Measurements from ENCODE around the gene FAM162B.
"Not testable (repeated sequence)": the region's sequence is repeated elsewhere in the genome, so short reads cannot be mapped to it uniquely, and the experiment has no call there.

The FAM162B gene

DNA sequence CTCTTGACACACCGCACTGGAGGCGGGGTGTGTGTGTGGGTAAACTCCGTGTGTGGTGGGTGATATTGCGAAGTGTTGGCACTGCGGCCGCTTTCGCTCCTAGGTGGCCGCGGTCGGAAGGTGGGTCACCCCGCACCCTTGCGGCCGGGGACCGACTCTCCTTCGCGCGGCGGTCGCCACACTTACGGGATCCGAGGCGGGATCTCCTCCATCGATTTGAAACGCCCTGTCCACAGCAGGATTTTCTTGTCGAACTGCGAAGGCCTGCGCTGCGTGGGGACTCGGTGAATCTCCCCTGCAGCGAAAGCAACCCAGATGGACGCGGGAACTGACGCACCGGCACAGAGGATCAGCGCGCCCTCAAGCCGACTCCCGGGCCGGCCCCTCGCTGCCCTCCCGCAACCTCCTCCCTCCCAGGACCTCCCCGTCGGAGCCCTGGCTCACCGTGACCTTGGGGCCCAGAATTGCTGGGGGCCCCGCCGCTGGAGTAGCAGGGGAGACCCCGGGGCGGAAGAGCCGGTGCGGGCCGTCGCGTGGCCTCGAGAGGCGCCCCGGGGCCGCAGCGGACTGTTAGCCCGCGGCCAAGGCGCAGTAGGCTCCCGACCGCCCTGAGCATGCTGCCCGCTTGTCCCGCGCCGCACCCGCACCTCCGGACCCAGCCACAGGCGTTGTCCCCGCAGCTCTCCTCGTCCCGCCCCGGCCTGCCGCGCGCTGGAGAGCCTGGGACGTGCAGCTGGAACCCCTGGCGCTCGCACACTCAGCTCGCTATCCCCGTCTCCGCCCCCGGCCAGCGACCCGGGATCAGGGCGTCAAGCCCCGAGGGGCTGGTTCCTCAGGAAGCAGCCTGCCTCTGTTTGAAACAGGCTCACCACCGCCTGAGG is at the start of gene FAM162B:
TSS of gene FAM162B (minus strand) at position 759 of the 881 bp plus-strand sequence. CDS start at position 616, 143 bp downstream.
- DNase-seq (ENCODE audit: low read depth), result peak; percentile 51

DNA sequence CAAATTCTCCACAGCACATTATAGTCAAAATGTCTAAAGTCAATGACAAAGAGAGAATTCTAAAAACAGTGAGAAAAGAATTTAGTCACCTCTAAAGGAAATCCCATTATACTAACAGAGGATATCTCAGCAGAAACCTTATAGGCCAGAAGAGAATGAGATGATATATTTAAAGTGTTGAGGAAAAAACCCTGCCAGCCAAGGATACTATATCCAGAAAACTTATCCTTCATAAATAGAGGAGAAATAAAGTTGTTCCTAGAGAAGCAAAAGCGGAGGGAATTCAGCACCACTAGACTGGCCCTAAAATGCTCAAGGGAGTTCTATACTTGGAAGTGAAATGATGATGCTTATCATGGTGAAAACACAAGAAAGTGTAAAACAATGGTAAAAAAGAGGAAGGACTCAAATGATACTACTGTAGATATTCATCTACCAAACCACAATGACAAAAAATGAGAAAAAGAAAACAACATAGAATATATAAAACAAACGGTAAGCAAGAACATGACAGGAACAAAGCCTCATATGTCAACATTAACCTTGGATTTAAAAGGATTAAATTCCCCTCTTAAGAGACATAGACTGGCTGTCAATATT is 46.6 kb upstream of the FAM162B start:
- DNase-seq (ENCODE audit: low read depth), result no peak

DNA sequence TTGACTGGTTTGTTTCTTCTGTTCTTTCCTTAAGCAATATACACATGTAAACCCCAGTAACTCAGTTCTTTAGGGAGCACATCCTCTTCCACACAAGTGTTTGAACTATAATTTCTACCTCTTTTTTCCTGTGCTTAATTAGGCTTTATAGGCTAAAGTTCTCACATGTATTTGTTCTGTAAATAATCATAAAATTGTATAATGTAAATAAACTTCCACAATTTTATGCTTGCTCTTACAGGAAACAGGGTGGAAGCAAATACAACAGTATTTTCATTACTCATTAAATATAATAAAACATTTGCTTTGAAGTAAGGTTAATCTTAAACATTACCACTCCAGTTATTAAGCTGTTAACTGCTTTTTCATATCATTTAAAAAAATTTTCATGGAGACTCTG is 36.5 kb upstream of the FAM162B start:
- no peak for DNase-seq (ENCODE audit: low read depth)

DNA sequence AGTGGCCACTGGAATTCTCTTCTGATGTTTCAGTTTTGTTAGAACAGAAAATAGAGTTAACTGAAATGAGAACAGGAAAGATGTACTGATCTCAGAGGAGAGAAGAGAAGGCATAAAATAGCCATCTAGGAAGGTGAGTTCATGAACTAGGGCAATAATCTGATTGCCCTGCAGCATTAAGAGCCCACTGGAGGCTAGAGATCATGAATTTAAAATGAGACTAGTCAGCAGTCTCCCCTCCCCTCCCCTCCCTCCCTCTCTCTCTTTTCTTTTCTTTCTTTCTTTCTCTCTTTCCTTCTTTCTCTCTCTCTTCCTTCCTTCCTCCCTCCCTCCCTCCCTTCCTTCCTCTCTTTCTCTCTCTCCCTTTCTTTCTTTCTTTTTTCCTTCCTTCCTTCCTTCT is 34.4 kb upstream of the FAM162B start:
- DNase-seq (ENCODE audit: low read depth), result no peak

DNA sequence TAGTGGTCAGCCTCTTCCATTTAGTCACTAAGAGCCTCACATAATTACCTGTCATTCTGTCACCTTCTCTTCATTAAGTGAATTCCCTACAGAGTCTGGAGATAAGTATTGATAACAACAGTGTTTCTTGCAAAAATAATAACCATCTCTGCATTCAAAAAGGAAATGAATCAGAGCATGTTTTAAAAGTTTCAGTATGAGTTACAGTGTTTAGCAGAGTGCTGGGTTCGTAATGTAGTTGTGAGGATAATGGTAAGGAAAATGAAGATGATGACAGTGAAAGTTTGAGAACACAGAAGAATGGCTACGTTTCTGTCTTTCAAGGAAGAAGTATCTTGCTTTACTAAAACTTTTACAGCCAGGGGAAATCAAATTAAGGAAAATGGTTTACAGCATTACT is 32.1 kb upstream of the FAM162B start:
- no peak for DNase-seq (ENCODE audit: low read depth)

DNA sequence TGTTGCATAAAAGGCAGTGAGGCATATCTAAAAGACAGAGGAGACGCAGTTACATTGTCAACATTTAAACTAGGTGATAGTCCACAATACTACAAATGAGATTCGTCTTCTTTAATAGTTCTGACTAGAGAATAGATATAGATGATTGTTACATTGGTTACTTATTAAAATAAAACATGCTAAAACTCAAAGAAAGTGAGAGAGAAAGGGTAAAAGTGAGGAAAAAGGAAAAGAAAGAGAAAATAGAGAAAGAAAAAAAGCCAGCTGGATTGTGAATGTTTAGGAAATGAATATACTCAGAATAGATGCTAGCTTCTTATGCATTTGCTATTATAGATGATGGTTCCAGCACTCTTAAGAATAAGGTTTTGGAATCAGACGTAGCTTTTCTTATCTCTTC is 27.7 kb upstream of the FAM162B start:
- no peak for DNase-seq (ENCODE audit: low read depth)

DNA sequence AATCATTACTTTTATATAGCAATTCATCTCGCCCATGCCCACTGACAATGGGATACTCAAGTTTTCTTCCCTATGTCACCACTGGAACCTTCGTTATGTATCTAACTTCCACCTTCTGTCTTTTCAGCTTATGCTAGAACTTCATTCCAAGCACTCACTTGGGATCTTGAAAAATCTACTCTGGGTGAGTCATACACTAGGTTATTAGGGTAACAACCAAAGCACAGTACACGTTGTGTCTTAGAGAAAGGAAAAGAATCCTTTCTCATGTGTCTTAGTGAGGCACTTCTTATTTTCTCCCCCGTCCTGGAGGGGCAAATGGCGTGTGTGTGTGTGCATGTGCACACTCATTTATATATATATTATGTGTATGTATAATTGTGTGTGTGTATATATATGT is 18.3 kb upstream of the FAM162B start:
- DNase-seq (ENCODE audit: low read depth), result peak; percentile 14

DNA sequence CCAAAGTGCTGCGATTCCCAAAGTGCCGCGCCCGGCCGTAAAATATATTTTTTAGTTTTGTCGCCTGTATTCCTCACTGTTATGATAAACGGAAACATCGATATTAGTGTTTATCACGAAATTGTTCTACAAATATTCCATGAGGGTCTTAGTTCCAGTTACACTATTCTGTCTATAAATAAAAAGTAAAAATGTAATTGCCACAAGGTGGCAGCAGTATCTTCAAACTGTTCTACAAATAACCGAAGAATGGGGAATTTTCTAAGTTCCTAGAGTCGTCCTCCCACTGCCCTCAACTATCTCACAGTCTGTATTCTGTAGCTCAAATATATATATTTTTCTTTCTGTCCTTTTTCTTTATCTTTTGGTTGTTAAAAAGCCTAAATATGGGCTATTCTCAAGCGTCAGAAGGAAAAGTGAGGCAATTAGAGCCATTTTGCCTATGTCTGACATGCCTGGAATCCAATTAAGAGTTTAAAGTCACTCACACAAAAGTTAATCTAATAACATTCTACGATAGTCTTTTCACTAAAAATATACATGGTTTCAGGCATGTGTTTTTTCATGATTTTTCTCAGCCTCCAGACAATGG is 14.2 kb upstream of the FAM162B start:
- DNase-seq (ENCODE audit: low read depth), result peak; percentile 41

DNA sequence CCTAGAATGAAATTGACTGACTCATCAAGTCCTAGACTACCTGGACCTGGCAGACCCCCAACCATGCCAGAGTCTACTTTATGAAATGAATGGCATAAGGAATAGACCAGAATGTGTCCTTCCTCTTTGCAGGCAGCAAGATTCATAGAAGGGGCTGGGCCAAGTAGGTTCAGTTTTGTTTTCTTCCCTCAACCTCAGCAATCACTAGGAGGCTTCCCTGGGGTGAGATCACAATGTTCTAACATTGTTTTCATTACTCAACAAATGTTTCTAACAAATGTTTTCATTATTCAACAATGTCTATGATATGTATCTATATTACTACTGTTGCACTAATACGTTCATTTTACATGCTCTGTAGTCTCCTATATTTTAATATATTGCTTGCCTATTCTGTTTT is 8.4 kb upstream of the FAM162B start:
- DNase-seq (ENCODE audit: low read depth), result no peak

DNA sequence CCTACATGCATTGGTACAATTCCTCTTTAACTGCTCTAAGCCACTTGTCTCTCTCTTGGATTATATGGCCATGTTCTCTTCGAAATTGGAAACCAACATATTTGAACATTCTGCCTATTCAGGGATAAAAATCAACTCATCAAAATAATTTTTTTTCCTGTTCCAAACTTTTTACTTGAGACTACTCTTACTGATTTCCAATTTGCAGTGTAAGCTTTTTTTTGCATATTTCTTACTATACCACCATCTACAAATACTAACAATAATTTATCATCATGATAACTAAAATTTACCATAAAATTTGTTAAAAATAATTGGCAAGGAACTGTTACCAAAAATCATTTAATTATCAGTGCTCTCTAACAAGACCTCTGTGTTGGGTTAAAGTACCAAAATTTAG is 6.9 kb upstream of the FAM162B start:
- no peak for DNase-seq (ENCODE audit: low read depth)

DNA sequence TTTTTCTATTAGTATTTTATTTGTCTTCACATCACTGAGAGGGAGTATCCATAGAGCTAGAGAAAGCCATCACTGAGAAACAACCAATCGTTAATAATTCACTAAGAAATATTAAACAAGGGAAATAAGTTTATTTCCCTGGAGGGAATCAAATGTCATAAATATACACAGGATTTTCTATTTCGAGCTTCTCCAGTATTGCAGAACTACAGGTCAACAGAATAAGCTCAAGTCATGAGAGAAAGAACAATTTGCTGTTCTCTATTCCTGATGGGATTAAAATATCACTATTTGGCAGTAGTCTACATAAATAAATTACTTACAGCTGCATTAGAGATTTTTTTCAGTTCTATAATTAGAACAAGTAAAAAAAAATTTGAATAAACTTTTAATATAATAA is 2.2 kb upstream of the FAM162B start:
- DNase-seq (ENCODE audit: low read depth), result no peak

DNA sequence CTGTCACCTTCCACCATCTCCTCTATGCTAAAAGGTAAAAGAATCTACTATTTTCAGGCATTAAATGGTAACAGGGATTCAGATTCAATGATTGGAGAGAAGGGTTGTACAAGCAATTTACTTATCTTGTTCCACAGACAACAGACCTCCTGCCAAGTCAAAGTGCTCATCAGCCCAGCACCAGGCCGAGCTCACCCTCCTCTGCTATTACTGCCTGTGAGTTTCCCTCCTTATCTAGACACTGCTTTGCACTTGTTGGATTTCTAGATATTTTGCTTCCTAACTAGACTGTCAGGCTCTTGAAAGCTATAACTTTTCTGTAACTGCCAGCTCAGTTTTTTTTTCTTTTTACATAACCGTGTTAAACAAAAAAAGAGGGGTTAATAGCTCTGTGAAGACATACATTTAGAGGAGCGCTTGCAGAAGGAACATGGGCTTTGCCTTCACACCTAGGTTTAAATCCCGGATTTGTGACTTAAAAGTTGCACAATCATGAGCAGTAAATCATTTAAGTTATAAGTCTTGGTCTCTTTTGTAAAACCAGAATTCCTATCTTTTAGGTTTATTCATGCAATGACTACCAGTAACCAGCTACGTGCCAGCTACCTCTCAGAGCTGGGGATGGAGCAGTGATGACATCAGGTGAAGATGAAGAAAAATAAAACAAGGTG is 1.1 kb upstream of the FAM162B start:
- DNase-seq (ENCODE audit: low read depth), result no peak

DNA sequence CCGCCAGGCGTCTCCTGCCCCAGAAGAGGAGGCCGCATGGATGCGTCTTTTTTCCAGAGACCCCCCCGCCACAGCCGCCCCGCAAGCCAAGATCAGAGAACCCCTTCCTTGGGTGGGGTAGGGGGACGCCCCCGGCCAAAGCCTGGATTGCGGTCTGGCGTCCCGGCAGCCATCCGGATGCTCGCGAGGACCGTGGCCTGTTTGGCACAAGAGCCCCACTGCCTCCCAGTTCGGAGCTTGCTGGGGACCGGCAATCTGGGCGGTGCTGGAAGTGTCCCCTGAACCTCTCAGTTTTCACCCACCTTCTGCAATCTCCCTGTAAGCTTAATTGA is 924 bp downstream of the FAM162B start:
- peak; percentile 41 for DNase-seq (ENCODE audit: low read depth)

DNA sequence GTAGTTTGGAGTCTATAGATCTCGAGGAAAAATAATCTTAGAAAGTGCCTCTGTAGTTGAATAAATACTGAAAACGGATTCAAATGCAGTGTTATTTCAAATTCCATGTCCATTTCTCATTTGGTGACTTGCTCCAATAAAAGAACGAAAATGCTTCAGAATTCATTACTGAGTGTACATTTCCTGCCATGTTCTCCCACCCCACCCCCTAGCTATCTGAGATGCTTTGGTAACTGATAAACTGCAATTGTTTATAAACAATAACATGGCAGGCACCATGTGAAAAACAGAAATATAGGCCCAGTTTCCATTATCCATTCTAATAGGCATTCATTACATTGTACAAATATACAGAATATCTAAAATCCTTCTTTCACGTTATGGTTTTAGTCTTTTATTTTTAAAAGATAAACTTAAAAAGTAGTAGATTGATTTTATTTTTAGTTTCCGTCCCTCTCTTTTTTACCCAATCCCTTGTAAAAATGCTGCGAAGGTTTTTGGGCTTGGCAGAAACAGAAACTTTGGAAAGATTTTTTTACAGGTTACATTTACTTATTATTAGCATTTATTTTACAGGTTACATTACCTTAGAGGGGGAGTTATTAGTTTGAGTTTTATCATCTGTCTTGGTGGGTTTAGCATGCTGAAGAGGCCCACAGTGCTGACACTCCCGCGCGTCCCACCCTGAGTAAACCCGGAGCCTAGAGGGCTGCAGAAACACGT is 1.5 kb downstream of the FAM162B start:
- peak; percentile 57 for DNase-seq (ENCODE audit: low read depth)

DNA sequence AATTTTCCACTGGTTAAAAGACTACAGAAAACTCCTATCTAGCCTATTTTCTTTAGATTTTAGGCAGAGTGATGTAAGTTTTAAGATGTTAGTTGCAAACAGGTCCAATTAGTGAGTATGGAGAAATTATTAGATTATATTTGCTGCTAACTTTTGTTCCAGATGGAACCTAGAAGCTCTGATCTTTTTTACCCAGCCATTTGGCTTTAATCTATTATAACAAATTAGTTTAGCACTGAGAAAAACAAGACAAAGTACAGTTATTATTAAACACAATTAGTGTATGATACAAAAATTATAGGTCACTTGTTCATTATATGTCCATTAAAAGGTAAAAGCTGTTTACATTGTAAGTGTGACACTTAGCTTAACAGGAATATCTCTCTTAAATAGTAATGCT is 2.5 kb downstream of the FAM162B start:
- no peak for DNase-seq (ENCODE audit: low read depth)

DNA sequence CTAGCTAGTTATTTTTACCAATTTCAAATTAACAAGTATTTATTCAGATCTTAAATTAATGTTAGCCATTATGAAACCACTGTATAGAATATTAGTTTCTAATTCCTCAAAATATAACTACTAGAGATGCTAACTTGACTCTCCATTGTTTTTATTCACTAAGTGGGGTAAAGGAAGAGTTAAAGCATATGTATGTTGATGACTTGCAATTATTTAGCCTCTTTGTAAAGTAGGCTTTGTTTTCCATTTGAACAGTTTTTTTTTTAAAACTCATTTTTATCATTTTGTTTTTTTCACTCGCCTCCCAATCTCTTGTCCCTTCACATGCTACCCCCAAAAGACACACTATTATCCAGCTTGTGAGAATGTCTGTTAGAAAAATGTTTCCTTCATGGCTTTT is 3.3 kb downstream of the FAM162B start:
- no peak for DNase-seq (ENCODE audit: low read depth)

DNA sequence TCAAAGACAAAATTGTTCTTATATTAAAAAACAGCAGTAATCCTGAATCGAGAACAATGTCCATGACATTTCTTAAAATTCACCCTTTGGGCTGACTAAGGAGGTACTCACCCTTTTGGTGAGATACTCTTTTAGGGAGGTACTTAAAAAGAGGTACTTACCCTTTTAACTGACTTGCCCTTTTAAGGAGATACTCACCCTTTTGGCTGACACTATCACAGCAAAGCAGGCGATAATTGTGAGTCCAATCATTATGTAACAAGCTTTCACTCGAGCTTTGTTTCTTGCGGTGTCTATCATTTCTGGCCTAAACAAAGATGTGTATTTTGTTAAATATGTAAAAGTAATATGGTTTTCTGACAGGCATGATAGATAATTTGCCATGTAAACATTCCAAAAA is 3.7 kb downstream of the FAM162B start:
- no peak for DNase-seq (ENCODE audit: low read depth)

DNA sequence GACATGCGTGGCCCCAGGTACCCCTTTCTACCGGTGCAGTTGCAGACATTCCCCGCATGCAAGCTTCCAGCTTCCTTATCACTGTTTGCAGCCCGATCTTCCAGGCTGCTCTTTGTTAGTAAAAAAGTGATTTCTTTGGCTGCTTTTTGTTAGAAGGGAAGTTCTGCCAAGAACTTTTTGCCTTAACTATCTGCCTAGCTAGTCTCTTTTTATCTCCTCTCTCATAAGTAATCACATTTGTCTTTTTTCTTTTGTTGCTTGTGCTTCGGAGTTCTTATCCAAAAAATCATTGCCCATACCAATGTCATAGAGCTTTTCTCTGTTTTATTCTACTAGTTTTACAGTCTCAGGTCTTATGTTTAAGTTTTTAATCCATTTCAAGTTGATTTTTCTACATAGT is 20.3 kb downstream of the FAM162B start:
- no peak for DNase-seq (ENCODE audit: low read depth)

DNA sequence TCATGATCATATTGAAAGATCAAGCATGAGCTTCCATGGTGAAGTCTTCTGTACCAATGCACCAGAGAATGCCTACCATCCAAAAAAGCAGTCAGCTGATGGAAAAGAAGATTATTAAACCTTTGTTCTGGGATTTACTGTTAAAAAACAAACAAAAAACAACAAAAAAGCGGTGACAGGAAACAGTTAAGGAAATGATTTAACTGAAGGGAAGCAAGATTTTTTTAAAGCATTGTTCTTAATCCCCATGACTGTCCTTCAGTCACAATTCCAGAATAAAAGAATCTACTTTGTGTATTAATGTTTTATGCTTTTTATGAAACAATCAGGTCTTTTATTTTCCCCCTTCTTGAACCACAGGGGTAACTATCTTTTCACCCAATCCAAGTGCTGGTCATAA is 23.9 kb downstream of the FAM162B start:
- DNase-seq (ENCODE audit: low read depth), result no peak

DNA sequence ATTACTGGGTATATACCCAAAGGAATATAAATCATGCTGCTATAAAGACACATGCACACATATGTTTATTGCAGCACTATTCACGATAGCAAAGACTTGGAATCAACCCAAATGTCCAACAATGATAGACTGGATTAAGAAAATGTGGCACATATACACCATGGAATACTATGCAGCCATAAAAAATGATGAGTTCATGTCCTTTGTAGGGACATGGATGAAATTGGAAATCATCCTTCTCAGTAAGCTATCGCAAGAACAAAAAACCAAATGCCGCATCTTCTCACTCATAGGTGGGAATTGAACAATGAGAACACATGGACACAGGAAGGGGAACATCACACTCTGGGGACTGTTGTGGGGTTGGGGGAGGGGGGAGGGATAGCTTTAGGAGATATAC is 25.0 kb downstream of the FAM162B start:
- not testable (repeated sequence) for DNase-seq (ENCODE audit: low read depth)

DNA sequence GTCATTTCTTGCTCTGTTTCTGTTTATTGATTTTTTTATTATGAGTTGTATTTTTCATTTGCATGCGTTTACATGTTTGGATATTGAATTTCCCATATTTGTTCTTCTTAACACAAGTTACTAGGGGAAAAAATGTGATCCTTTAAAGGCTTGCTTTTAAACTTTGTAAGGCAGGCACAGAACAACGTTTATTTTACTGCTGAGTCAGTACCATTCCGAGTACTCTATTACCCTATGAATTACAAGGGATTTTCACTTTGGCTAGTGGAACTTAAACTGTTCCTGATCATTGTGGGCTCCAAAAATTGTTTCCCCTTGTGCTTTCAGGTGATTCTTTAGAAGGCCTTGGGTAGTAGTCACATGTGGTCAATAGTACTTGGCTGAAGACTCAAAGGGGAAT is 28.5 kb downstream of the FAM162B start:
- DNase-seq (ENCODE audit: low read depth), result no peak

DNA sequence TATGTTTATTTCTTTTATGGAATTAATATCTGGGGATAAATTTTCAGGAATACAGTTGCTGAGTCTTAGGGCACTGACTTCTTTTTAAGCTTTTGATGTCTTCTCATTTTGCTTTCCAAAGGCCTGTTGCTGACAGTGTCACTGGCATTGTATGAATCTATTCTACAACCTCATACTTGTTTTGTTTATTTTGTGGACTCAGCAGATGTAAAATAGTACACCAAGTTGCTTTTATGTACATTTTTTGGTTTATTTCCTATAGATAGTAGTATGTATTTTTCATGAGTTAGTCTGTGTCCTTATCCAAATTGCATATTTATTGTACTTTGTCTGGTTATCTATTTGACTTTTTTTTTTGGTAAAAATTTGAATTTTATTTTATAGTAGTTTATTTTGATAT is 35.0 kb downstream of the FAM162B start:
- DNase-seq (ENCODE audit: low read depth), result no peak
